Neural progenitor cell (in vitro differentiated cells): ENCODE results near the gene CRYBG3. TPM values are rescaled to one million over a fixed set of nuclear protein-coding genes. Genes with fewer than 3 reads are reported as not detected.

Experiments
- DNase-seq: peaks from one replicate; pipeline ENCODE4 v3.0.0-alpha.2; 2016; ENCODE audit warnings: low spot score
- H2AFZ ChIP-seq: fragments of 200-600 bp; sonication (generic); replicated peaks from 2 replicates; pipeline ENCODE4 v1.6.1; 2016; ENCODE audit warnings: antibody characterized with exemption
- H3F3A ChIP-seq: fragments of 200-600 bp; sonication (generic); 2 replicates; pipeline ENCODE4 v1.6.1; 2016; ENCODE audit warnings: antibody characterized with exemption, low read depth
- H3K27ac ChIP-seq: fragments of 200-600 bp; sonication (generic); 2 replicates; pipeline ENCODE4 v1.5.1; 2016; ENCODE audit warnings: mild to moderate bottlenecking
- H3K27me3 ChIP-seq: fragments of 200-600 bp; sonication (generic); 2 replicates; pipeline ENCODE4 v1.6.1; 2016; ENCODE audit warnings: mild to moderate bottlenecking, moderate library complexity
- H3K36me3 ChIP-seq: fragments of 200-600 bp; sonication (generic); 2 replicates; pipeline ENCODE4 v1.5.1; 2016
- H3K4me1 ChIP-seq: fragments of 200-600 bp; sonication (generic); 2 replicates; pipeline ENCODE4 v1.6.1; 2016; ENCODE audit warnings: mixed run types
- H3K4me2 ChIP-seq: fragments of 200-600 bp; sonication (generic); 2 replicates; pipeline ENCODE4 v1.6.1; 2016
- H3K4me3 ChIP-seq: fragments of 200-600 bp; sonication (generic); 2 replicates; pipeline ENCODE4 v1.5.1; 2016
- H3K79me2 ChIP-seq: fragments of 200-600 bp; sonication (generic); 2 replicates; pipeline ENCODE4 v1.6.1; 2016; ENCODE audit warnings: low read depth
- H3K9ac ChIP-seq: fragments of 200-600 bp; sonication (generic); 2 replicates; pipeline ENCODE4 v1.6.1; 2016
- H3K9me3 ChIP-seq: fragments of 200-600 bp; sonication (generic); 2 replicates; pipeline ENCODE4 v1.5.1; 2016; ENCODE audit warnings: low read depth
- H4K20me1 ChIP-seq: fragments of 200-600 bp; sonication (generic); 2 replicates; pipeline ENCODE4 v1.6.1; 2016; ENCODE audit warnings: low read depth
- H3K27ac Mint-ChIP-seq: 3 replicates; pipeline ENCODE4 v1.8.0; 2021; ENCODE audit warnings: mixed read lengths
- H3K27me3 Mint-ChIP-seq: 2 replicates; pipeline ENCODE4 v1.8.0; 2022; ENCODE audit warnings: low read depth, mild to moderate bottlenecking, inconsistent platforms, moderate library complexity, mixed read lengths; ENCODE audit not compliant: insufficient read depth
- H3K36me3 Mint-ChIP-seq: 3 replicates; pipeline ENCODE4 v1.8.0; 2021; ENCODE audit warnings: mixed read lengths
- H3K4me1 Mint-ChIP-seq: 3 replicates; pipeline ENCODE4 v1.8.0; 2021; ENCODE audit warnings: mixed read lengths
- H3K4me3 Mint-ChIP-seq: 3 replicates; pipeline ENCODE4 v1.8.0; 2021; ENCODE audit warnings: mild to moderate bottlenecking, moderate library complexity, mixed read lengths
- H3K9me3 Mint-ChIP-seq: 3 replicates; pipeline ENCODE4 v1.8.0; 2020; ENCODE audit warnings: mixed read lengths
- EZH2 ChIP-seq: fragments of 200-600 bp; sonication (generic); IDR thresholded peaks from 2 replicates; pipeline ENCODE4 v1.6.1; 2017; ENCODE audit warnings: antibody characterized with exemption, mild to moderate bottlenecking, moderate library complexity
- EZH2phosphoT487 ChIP-seq: fragments of 200-600 bp; sonication (generic); IDR thresholded peaks from 2 replicates; pipeline ENCODE4 v1.6.1; 2017; ENCODE audit warnings: antibody characterized with exemption
- total RNA-seq: library from RNA; depleted of rRNA; stranded (reverse); fragments of >200 nt; gene quantifications from 2 replicates; pipeline ENCODE4 v1.2.3, GENCODE V29; 2015; ENCODE audit warnings: low replicate concordance
- TF ChIP-seq, protein P1 (sequence below): fragments of 200-600 bp; sonication (generic); IDR thresholded peaks from 2 replicates; pipeline ENCODE4 v1.5.1; 2017; ENCODE audit warnings: antibody characterized with exemption, mild to moderate bottlenecking

The CRYBG3 gene
- total RNA-seq, 1 donor from 2014 or later = 12.3 TPM

DNA sequence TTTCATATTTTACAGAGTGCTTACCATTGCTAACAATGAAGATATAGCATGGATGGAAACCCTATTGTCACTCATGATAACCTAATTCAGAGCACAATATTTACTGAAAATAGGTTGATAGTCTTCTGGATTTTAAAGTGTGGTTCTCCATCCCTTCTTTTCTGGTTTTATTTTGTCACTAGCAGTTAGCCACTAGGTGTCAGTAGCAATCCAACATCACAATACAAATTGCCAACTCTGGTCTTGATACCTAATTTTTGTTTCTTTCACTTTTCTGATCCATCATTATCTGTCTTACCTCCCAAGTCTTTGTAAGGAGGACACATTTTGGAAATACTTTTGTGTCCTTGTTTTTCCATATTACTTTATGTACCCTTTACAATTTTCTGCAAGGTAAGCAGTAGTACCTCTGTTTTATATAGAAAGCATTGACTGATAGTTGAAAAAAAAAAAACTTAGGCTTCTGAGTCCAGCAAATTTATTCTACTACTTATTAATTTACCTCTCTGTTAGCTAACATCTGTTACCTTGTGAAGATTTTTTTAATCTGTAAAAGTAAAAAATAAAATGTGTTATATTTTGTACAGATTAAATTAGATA lies 28.3 kb upstream of the CRYBG3 start:
- DNase-seq = peak; percentile 52
- H3K27me3 ChIP-seq = no peaks in the 10 kb centered on the region
- H3K36me3 ChIP-seq = no peaks in the 10 kb centered on the region
- Mint-ChIP-seq H3K9me3 (no peaks in the 10 kb centered on the region), H3K27me3 (no peaks in the 10 kb centered on the region), H3K27ac (no peak overlapping the region), H3K4me1 (no peaks in the 10 kb centered on the region), H3K36me3 (no peaks in the 10 kb centered on the region), H3K4me3 (no peak overlapping the region)
- no peaks in the 10 kb centered on the region for H3K9me3 ChIP-seq
- no peak overlapping the region for H3K4me2 ChIP-seq
- no peaks in the 10 kb centered on the region for H4K20me1 ChIP-seq
- no peak overlapping the region for H3K27ac ChIP-seq
- H3K4me3 ChIP-seq = no peak overlapping the region
- TF ChIP-seq, protein P1, sequence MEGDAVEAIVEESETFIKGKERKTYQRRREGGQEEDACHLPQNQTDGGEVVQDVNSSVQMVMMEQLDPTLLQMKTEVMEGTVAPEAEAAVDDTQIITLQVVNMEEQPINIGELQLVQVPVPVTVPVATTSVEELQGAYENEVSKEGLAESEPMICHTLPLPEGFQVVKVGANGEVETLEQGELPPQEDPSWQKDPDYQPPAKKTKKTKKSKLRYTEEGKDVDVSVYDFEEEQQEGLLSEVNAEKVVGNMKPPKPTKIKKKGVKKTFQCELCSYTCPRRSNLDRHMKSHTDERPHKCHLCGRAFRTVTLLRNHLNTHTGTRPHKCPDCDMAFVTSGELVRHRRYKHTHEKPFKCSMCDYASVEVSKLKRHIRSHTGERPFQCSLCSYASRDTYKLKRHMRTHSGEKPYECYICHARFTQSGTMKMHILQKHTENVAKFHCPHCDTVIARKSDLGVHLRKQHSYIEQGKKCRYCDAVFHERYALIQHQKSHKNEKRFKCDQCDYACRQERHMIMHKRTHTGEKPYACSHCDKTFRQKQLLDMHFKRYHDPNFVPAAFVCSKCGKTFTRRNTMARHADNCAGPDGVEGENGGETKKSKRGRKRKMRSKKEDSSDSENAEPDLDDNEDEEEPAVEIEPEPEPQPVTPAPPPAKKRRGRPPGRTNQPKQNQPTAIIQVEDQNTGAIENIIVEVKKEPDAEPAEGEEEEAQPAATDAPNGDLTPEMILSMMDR = peak; percentile 82
- no peak for TF ChIP-seq EZH2
- H3F3A ChIP-seq = peaks cover 5% of the 10 kb centered on the region
- no peaks in the 10 kb centered on the region for H3K79me2 ChIP-seq
- no peaks in the 10 kb centered on the region for H3K4me1 ChIP-seq
- H3K9ac ChIP-seq = no peak overlapping the region
- no peak overlapping the region for H2AFZ ChIP-seq

DNA sequence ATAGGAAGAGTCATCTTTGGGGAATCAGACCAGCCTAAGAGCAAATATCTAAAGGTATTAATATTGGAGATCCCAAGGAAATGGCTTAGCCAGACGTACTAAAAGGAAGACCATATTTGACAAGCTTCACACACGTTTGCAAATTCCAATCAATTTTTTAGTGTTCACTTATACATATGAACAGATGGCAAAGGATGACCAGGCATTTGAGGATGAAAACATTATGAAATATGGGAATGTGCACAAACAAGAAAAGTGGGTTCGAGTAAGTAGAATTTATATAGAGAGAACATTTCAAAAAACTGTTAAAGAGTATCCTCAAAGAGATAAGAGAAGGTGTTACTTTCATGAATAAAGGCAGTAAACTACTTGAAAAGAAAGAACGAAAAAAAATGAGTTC lies 25.9 kb upstream of the CRYBG3 start:
- TF ChIP-seq, protein P1 = no peak
- TF ChIP-seq EZH2 = no peak
- TF ChIP-seq EZH2phosphoT487 = no peak
- Histone ChIP-seq H3K36me3 (no peaks in the 10 kb centered on the region), H3F3A (peaks cover 5% of the 10 kb centered on the region), H3K27ac (no peak overlapping the region), H2AFZ (no peak overlapping the region), H3K27me3 (no peaks in the 10 kb centered on the region), H3K9ac (no peak overlapping the region), H3K4me3 (no peak overlapping the region), H3K9me3 (no peaks in the 10 kb centered on the region), H4K20me1 (no peaks in the 10 kb centered on the region), H3K4me2 (no peak overlapping the region), H3K4me1 (no peaks in the 10 kb centered on the region), H3K79me2 (no peaks in the 10 kb centered on the region)
- H3K4me1 Mint-ChIP-seq = no peaks in the 10 kb centered on the region
- no peak for DNase-seq
- H3K36me3 Mint-ChIP-seq = no peaks in the 10 kb centered on the region
- H3K27me3 Mint-ChIP-seq = no peaks in the 10 kb centered on the region
- no peaks in the 10 kb centered on the region for H3K9me3 Mint-ChIP-seq
- no peak overlapping the region for H3K4me3 Mint-ChIP-seq
- no peak overlapping the region for H3K27ac Mint-ChIP-seq

DNA sequence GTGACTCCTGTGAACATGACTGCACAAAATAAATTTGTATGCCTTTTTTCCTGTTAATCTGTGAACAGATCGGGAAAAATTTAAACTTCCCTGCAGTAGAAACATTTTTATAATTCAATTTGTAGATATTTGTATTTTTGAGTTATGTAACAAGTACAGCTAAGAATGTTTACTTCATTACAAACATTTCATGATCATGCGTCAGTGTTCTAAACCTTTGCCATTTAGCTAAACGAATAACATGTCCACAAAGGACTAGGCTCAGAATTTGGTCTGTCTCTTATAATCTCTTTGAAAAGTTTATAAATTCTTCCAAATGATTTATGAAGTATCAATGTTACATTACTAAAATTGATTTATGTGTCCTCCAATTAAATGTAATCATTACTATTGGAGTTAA lies 17.3 kb upstream of the CRYBG3 start:
- Histone ChIP-seq H3K4me2 (no peak overlapping the region), H3K9me3 (no peaks in the 10 kb centered on the region), H3K9ac (no peak overlapping the region), H3F3A (no peaks in the 10 kb centered on the region), H4K20me1 (no peaks in the 10 kb centered on the region), H3K36me3 (no peaks in the 10 kb centered on the region), H3K79me2 (no peaks in the 10 kb centered on the region), H3K27ac (no peak overlapping the region), H3K27me3 (no peaks in the 10 kb centered on the region), H2AFZ (no peak overlapping the region), H3K4me3 (no peak overlapping the region), H3K4me1 (no peaks in the 10 kb centered on the region)
- Mint-ChIP-seq H3K36me3 (no peaks in the 10 kb centered on the region), H3K27me3 (no peaks in the 10 kb centered on the region), H3K4me3 (no peak overlapping the region), H3K9me3 (no peaks in the 10 kb centered on the region), H3K27ac (no peak overlapping the region), H3K4me1 (no peaks in the 10 kb centered on the region)
- TF ChIP-seq EZH2 (no peak), EZH2phosphoT487 (no peak)
- TF ChIP-seq, protein P1 = no peak
- DNase-seq = no peak
